Measurements from ENCODE around the gene UCP3. TPM values are rescaled to one million over a fixed set of nuclear protein-coding genes. Genes with fewer than 3 reads are reported as not detected.

The UCP3 gene
- total RNA-seq, 1 donor from 2014 or later, result 5.7 TPM

DNA sequence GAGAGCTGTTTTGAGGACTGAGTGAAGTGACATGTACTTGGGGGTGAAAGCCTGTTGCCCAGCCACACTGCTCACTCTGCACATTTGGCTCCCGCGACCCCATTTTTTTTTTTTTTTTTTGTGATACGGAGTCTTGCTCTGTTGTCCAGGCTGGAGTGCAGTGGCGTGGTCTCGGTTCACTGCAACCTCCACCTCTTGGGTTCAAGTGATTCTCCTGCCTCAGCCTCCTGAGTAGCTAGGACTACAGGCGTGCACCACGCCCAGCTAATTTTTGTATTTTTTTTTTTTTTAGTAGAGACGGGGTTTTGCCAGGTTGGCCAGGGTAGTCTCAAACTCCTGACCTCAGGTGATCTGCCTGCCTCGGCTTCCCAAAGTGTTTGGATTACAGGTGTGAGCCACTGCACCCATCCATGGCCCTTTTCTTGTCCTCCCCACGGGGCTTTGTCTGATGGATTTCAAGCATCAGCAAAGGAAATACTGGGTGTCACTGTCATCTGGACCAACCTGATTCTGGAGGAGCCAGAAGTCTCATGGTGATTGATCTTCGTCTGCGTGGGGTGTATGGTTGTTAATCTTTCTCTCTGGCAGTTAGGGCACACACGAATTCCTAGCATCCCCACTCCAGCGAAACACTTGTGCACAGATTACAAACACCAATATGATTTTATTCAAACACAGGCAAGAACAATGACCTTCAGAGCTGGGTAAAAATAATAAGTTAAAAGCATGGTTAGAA lies 3.4 kb upstream of the UCP3 start:
- intact Hi-C loops (cut with micrococcal nuclease), result no loop called here
- Mint-ChIP-seq H3K36me3 (ENCODE audit: low read depth) (peaks cover 16% of the 10 kb centered on the region), H3K27me3 (no peaks in the 10 kb centered on the region), H3K4me1 (peaks cover 72% of the 10 kb centered on the region), H3K27ac (peak overlapping the region; percentile 92), H3K9me3 (no peaks in the 10 kb centered on the region), H3K4me3 (peak overlapping the region; percentile 70)
- DNase-seq (no peak), ATAC-seq (ENCODE audit: low read depth) (no peak)
- POLR2A ChIA-PET, result interaction anchor here (0.7 to 2.4 kb wide), 9 partner anchors 8 to 44 kb away, joined by 3 to 24 read pairs (median 8); partner anchors contain the start of gene UCP2
- TF ChIP-seq, protein P1, sequence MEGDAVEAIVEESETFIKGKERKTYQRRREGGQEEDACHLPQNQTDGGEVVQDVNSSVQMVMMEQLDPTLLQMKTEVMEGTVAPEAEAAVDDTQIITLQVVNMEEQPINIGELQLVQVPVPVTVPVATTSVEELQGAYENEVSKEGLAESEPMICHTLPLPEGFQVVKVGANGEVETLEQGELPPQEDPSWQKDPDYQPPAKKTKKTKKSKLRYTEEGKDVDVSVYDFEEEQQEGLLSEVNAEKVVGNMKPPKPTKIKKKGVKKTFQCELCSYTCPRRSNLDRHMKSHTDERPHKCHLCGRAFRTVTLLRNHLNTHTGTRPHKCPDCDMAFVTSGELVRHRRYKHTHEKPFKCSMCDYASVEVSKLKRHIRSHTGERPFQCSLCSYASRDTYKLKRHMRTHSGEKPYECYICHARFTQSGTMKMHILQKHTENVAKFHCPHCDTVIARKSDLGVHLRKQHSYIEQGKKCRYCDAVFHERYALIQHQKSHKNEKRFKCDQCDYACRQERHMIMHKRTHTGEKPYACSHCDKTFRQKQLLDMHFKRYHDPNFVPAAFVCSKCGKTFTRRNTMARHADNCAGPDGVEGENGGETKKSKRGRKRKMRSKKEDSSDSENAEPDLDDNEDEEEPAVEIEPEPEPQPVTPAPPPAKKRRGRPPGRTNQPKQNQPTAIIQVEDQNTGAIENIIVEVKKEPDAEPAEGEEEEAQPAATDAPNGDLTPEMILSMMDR (IDR thresholded peaks at IDR 0.05), result no peak
- CTCF ChIA-PET, result interaction anchor here (2.4 kb wide), 1 partner anchor 48 kb away, joined by 7 read pairs; no protein-coding TSS in a partner anchor

DNA sequence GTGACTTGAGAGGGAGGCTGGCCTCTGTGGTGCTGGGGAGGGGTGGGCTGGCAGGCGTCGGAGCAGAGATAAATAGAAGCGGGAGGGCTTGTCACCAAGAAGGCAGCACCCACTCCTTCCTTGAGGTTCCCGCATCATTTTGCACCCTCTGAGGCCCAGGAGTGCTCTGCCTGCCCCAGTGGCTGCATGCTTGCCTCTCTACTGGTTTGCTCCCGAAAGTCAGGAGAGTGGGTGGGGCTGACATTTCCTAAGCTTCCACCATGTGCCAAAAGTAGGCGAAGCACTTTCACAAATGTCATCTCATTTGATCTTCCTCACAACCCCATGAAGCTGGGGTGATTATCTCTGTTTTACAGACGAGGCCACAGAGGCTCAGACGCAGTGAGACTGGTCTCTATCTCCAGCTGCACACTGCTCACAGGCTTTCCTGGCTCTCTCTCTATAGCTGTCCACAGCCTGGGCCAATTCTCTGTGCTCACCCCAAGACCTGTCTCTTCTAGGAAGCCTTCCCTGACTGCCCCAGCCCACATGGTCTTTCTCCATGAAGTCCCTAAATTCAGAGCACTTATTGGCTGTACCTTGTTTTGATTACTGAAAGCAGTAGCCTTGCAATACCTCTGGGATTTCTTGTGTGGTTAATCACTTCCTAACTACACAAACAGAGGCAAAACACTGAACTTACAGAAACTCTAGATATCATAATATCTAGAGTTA lies 2.6 kb upstream of the UCP3 start:
- intact Hi-C loops (cut with micrococcal nuclease), result loop anchor here (1.0 kb wide), 3 partner anchors 9 to 31 kb away; no protein-coding TSS in a partner anchor
- no peaks in the 10 kb centered on the region for H3K9me3 Mint-ChIP-seq
- peak overlapping the region; percentile 70 for H3K4me3 Mint-ChIP-seq
- CTCF ChIA-PET, result interaction anchor here (2.4 kb wide), 1 partner anchor 47 kb away, joined by 7 read pairs; no protein-coding TSS in a partner anchor
- ATAC-seq (ENCODE audit: low read depth) (peak; percentile 87), DNase-seq (no peak)
- H3K27me3 Mint-ChIP-seq, result no peaks in the 10 kb centered on the region
- TF ChIP-seq, protein P1 (IDR thresholded peaks at IDR 0.05), result no peak
- H3K4me1 Mint-ChIP-seq, result peaks cover 74% of the 10 kb centered on the region
- POLR2A ChIA-PET, result interaction anchor here (0.8 to 2.4 kb wide), 7 partner anchors 9 to 43 kb away, joined by 3 to 24 read pairs (median 8); partner anchors contain the start of gene UCP2
- peak overlapping the region; percentile 92 for H3K27ac Mint-ChIP-seq
- H3K36me3 Mint-ChIP-seq (ENCODE audit: low read depth), result peaks cover 9% of the 10 kb centered on the region

DNA sequence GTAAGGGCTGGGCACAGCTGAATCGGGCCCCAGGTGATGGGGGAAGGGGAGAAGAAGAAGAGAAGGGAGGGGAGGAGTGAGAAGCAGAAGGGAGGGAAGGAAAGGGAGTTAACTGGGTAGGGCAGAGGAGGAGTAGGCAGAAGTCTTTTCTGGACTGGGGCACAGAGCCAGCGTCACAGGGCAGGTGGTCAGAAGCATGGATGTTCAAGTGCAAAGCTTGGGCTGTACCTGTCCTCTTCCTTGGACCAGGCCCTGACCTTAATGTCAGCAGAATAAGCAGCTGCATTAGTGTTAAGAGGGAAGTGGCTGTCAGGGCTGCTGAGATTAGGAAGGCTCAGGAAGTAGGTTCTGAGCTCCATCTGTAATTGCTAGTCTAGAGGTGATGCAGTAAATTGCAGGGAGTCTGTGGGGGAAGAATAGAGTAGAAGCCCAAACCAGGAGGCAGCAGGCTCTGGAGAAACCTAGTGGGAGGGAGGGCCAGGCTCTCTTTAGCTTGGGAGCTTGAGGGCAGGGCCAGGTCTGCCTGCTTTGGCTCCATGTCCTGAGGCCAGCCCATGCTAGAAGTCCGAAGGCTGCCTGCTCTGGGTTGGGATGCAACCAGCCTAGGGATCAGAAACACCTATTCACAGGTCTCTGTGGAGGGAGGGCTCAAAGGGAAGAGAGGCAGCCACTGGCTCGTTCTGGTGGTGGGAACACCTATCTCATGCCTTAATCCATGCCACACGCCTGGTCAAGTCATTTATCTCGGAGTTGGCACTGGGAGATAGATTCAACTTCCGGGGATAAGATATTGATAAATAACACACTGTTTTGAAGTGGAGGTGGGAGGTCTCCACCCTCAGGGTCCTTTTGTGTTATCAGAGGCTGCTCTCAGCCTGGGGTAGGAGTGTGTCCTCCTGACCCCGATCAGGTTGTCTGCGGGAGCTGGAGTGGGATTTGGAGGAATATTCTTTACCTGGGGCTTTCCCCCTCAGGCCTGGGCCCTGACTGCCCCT lies 1.7 kb upstream of the UCP3 start:
- DNase-seq, result no peak
- Mint-ChIP-seq H3K36me3 (ENCODE audit: low read depth) (peaks cover 5% of the 10 kb centered on the region), H3K9me3 (no peaks in the 10 kb centered on the region), H3K4me3 (peak overlapping the region; percentile 21), H3K27ac (peak overlapping the region; percentile 92), H3K27me3 (no peaks in the 10 kb centered on the region), H3K4me1 (peaks cover 74% of the 10 kb centered on the region)
- TF ChIP-seq, protein P1 (IDR thresholded peaks at IDR 0.05), result no peak
- ATAC-seq (ENCODE audit: low read depth), result no peak
- POLR2A ChIA-PET, result interaction anchor here (0.7 to 2.4 kb wide), 8 partner anchors 10 to 36 kb away, joined by 3 to 24 read pairs (median 5); partner anchors contain the start of gene UCP2
- intact Hi-C loops (cut with micrococcal nuclease), result loop anchor here (1.0 kb wide), 3 partner anchors 10 to 30 kb away; no protein-coding TSS in a partner anchor
- CTCF ChIA-PET, result interaction anchor here (0.9 to 2.4 kb wide), 2 partner anchors 8 to 46 kb away, joined by 5 to 7 read pairs; no protein-coding TSS in a partner anchor

DNA sequence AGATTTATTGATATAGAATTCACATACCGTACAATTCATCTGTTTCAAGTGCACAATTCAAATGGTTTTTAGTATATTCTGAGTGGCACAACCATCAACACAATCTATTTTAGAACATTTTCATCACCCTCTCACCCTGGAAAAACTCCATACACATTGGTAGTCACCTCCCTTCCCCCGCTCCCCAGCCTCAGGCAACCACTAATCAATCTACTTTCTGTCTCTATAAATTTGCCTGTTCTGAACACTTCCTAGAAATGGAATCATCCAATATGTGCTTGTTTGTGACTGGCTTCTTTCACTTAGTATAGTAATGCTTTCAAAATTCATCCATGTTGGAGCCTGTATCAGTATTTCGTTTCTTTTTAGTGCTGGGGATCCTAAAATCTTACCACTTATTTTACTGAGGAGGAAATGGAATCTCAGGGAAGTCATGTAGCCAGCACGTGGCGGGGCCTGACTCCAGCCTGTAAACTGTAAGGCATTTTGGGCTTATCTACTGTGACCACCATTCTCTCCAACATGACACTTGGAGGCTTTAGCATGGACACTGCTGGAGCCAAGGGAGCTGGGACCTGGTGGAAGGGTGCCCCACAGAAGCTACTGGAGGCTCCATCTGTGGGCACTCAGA lies 905 bp upstream of the UCP3 start:
- ChIA-PET CTCF (interaction anchor here (0.9 kb wide), 1 partner anchor 9 kb away, joined by 5 read pairs; no protein-coding TSS in a partner anchor), POLR2A (interaction anchor here (0.7 to 2.4 kb wide), 6 partner anchors 18 to 36 kb away, joined by 3 to 20 read pairs (median 4); partner anchors contain the start of gene UCP2)
- Mint-ChIP-seq H3K4me3 (no peak overlapping the region), H3K4me1 (peaks cover 74% of the 10 kb centered on the region), H3K27me3 (no peaks in the 10 kb centered on the region), H3K27ac (peak overlapping the region; percentile 92), H3K36me3 (ENCODE audit: low read depth) (peaks cover 5% of the 10 kb centered on the region), H3K9me3 (no peaks in the 10 kb centered on the region)
- no peak for DNase-seq
- TF ChIP-seq, protein P1 (IDR thresholded peaks at IDR 0.05), result no peak
- intact Hi-C loops (cut with micrococcal nuclease), result no loop called here
- no peak for ATAC-seq (ENCODE audit: low read depth)
